ENCODE data around the gene CTAG1B.
"Not testable (repeated sequence)": the region's sequence is repeated elsewhere in the genome, so short reads cannot be mapped to it uniquely, and the experiment has no call there.

DNA sequence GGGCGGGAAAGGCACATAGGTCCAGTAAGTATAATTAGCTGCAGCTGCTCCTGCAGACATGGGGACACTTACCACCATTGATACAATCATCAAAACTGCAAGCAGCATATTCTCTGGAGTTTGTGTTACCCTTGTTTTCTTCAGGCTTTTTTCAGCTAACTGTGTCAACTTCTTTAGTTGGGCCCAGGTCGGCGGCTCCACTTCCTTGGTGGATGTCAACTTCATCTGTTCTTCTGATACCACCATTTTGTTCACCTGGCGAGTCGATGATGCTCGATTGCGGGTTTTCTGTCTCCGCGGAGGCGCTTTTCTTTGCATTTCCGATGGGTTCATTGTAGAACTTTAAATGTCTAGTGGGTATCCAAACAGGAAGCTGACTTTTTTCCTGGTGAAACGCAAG is 7.9 kb downstream of the CTAG1B start:
- TF ChIP-seq, protein P1, sequence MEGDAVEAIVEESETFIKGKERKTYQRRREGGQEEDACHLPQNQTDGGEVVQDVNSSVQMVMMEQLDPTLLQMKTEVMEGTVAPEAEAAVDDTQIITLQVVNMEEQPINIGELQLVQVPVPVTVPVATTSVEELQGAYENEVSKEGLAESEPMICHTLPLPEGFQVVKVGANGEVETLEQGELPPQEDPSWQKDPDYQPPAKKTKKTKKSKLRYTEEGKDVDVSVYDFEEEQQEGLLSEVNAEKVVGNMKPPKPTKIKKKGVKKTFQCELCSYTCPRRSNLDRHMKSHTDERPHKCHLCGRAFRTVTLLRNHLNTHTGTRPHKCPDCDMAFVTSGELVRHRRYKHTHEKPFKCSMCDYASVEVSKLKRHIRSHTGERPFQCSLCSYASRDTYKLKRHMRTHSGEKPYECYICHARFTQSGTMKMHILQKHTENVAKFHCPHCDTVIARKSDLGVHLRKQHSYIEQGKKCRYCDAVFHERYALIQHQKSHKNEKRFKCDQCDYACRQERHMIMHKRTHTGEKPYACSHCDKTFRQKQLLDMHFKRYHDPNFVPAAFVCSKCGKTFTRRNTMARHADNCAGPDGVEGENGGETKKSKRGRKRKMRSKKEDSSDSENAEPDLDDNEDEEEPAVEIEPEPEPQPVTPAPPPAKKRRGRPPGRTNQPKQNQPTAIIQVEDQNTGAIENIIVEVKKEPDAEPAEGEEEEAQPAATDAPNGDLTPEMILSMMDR (IDR thresholded peaks at IDR 0.05): not testable (repeated sequence)
- not testable (repeated sequence) for TF ChIP-seq POLR2A (IDR thresholded peaks at IDR 0.05)
